Left ventricle myocardium inferior (tissue), 1 donor: ENCODE measurements around the gene PIK3C2B. TPM values are rescaled to one million over a fixed set of nuclear protein-coding genes. Genes with fewer than 3 reads are reported as not detected.

Source experiments
- DNase-seq: peaks from one replicate; pipeline ENCODE4 v3.0.0-alpha.2; 2020
- H3K27ac ChIP-seq: fragments of 200-600 bp; replicated peaks from 2 replicates; pipeline ENCODE4 v1.8.0; 2021
- H3K27me3 ChIP-seq: fragments of 200-600 bp; 2 replicates; pipeline ENCODE4 v1.8.0; 2021; ENCODE audit warnings: low read depth
- H3K36me3 ChIP-seq: fragments of 200-600 bp; 2 replicates; pipeline ENCODE4 v1.8.0; 2021
- H3K4me1 ChIP-seq: fragments of 200-600 bp; 2 replicates; pipeline ENCODE4 v1.8.0; 2021
- H3K4me3 ChIP-seq: fragments of 200-600 bp; 2 replicates; pipeline ENCODE4 v1.8.0; 2021; ENCODE audit warnings: mild to moderate bottlenecking, moderate library complexity
- H3K9me3 ChIP-seq: fragments of 200-600 bp; replicated peaks from 2 replicates; pipeline ENCODE4 v1.8.0; 2021
- CTCF ChIP-seq: fragments of 200-600 bp; IDR thresholded peaks from 2 replicates; pipeline ENCODE4 v1.8.0; 2021; ENCODE audit warnings: antibody characterized with exemption, mild to moderate bottlenecking, borderline replicate concordance
- intact Hi-C: fragments of 100-400 bp; cut with micrococcal nuclease; formaldehyde crosslinking; loops from one replicate; pipeline ENCODE4 v1.11.0; 2022
- long read RNA-seq: library from polyadenylated mRNA; unstranded; transcript quantifications from one replicate; pipeline ENCODE4 v2.0.0, GENCODE V29; 2021
- total RNA-seq: library from RNA; stranded (reverse); fragmentation: NEBNext Ultra II Directional; extraction: Animal tissue kit (Norgen Biotek cat#: 25700); gene quantifications from one replicate; pipeline ENCODE4 v1.2.1, GENCODE V29; 2021
- donor health status: DM: no; HTN: yes; CAD: no; lungs with severe emphysema.

PIK3C2B gene
- 18.5 TPM for total RNA-seq
- long read RNA-seq, partial matches to known transcripts = 3 of 9 reads
- long read RNA-seq, other reads (novel, unspliced or antisense) = 6 of 9 reads

GRCh38 chr1:204494281-204495077 is at the start of gene PIK3C2B:
PIK3C2B (minus strand) TSS chr1:204494805; CDS start chr1:204469802, 25,003 bp downstream.
- TF ChIP-seq CTCF = peak; percentile 81
- peak within 1 kb of the TSS; percentile 87 for H3K4me3 ChIP-seq
- H3K27ac ChIP-seq = peak within 1 kb of the TSS; percentile 98
- H3K4me1 ChIP-seq = peaks cover 62% of the 10 kb centered on the region
- H3K27me3 ChIP-seq = no peaks in the 10 kb centered on the region
- DNase-seq = peak; percentile 85
- H3K36me3 ChIP-seq = no peaks in the 10 kb centered on the region
- H3K9me3 ChIP-seq = no peaks in the 10 kb centered on the region
- intact Hi-C loops = no loop called here

DNA sequence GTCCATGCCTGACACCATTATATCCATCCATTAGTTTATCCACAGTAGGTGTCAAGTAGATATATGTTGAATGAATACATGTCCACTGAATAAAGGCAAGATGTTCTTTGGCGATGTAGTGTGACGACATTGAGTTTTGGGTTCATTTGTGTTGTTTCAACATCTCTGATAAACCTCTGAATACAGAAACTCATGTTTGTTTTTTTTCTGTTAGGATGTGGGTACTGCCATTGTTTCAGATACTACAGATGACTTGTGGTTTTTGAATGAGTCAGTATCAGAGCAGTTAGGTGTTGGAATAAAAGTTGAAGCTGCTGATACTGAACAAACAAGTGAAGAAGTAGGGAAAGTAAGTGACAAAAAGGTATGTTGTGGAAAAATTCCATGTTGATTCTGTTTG is 49.7 kb upstream of the PIK3C2B start:
- intact Hi-C loops = no loop called here
- no peaks in the 10 kb centered on the region for H3K27me3 ChIP-seq
- no peak overlapping the region for H3K4me3 ChIP-seq
- H3K4me1 ChIP-seq = peaks cover 9% of the 10 kb centered on the region
- H3K9me3 ChIP-seq = no peaks in the 10 kb centered on the region
- no peak for TF ChIP-seq CTCF
- no peak overlapping the region for H3K27ac ChIP-seq
- peaks cover 100% of the 10 kb centered on the region for H3K36me3 ChIP-seq
- no peak for DNase-seq

DNA sequence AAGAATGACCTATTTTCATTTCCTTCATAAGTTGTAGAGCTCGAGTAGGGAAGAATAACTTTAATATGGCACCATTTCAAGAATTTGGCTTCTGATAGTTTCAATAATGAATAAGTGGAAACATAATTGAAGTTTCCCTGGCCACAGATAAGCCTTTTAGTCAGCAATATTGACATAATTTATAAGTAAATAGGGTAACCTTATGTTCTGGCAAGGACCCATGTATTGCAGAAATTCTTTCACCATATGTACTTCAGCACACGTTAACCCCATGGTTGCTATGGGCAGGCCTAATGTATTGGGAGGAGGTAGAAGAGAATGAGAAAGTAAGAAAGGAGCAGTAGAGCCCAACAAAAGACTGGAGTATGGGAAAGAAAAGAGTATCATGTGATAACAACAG is 47.0 kb upstream of the PIK3C2B start:
- Histone ChIP-seq H3K9me3 (no peaks in the 10 kb centered on the region), H3K36me3 (peaks cover 99% of the 10 kb centered on the region), H3K4me1 (peaks cover 5% of the 10 kb centered on the region), H3K4me3 (no peak overlapping the region), H3K27me3 (no peaks in the 10 kb centered on the region), H3K27ac (no peak overlapping the region)
- TF ChIP-seq CTCF = no peak
- intact Hi-C loops = no loop called here
- DNase-seq = no peak

DNA sequence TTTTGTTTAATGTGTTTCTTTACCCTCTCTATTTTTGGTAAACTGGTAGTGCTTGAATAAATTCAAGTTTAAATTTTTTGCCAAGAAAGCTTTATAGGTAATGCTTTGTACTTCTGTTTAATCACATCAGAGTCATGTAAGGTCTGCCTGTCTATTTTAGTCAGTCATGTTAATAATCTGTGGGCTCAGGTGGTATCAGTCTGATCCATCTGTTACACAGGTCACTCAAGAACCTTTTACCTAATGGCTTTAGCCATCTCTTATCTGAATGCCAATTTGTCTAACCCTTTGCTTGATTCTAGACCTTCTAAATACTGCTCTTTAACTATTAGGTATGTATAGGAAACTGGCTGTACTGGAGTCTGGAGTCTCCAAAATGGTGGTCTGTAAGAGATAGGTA is 38.2 kb upstream of the PIK3C2B start:
- peaks cover 94% of the 10 kb centered on the region for H3K36me3 ChIP-seq
- H3K27ac ChIP-seq = no peak overlapping the region
- no peaks in the 10 kb centered on the region for H3K27me3 ChIP-seq
- intact Hi-C loops = no loop called here
- no peak overlapping the region for H3K4me3 ChIP-seq
- no peaks in the 10 kb centered on the region for H3K9me3 ChIP-seq
- no peak for TF ChIP-seq CTCF
- no peaks in the 10 kb centered on the region for H3K4me1 ChIP-seq
- no peak for DNase-seq

- DNase-seq = no peak
- no peak overlapping the region for H3K4me3 ChIP-seq
- peaks cover 97% of the 10 kb centered on the region for H3K36me3 ChIP-seq
- TF ChIP-seq CTCF = no peak
- H3K4me1 ChIP-seq = no peaks in the 10 kb centered on the region
- H3K27me3 ChIP-seq = no peaks in the 10 kb centered on the region
- no peaks in the 10 kb centered on the region for H3K9me3 ChIP-seq
- H3K27ac ChIP-seq = no peak overlapping the region
- intact Hi-C loops = no loop called here
Measured at GRCh38 chr1:204530932-204531331, 36.3 kb upstream of the PIK3C2B start.
